ENCODE results near the gene EPHX1.

Gene EPHX1

GRCh38 chr1:225766967-225767633 lies 42.8 kb upstream of the EPHX1 start:
- peak overlapping the region; percentile 37 for H3K27ac ChIP-seq
- TF ChIP-seq ZFX (IDR thresholded peaks at IDR 0.05; ENCODE audit: borderline replicate concordance) (no peak), CTCF (IDR thresholded peaks at IDR 0.05) (no peak)

GRCh38 chr1:225767634-225768540 lies 42.0 kb upstream of the EPHX1 start:
- peak overlapping the region; percentile 37 for H3K27ac ChIP-seq

GRCh38 chr1:225768662-225769426 lies 41.1 kb upstream of the EPHX1 start:
- TF ChIP-seq CTCF (IDR thresholded peaks at IDR 0.05), result no peak
- no peak for TF ChIP-seq ZFX (IDR thresholded peaks at IDR 0.05; ENCODE audit: borderline replicate concordance)
- 0 out of 2 replicates have a peak overlapping the region, but pooled peaks have one; percentile 8 for H3K27ac ChIP-seq

More at GRCh38 chr1:225767634-225768540, 42.0 kb upstream of the EPHX1 start:
- TF ChIP-seq ZFX (IDR thresholded peaks at IDR 0.05; ENCODE audit: borderline replicate concordance), result no peak
- no peak for TF ChIP-seq CTCF (IDR thresholded peaks at IDR 0.05)

- no peak overlapping the region for H3K27ac ChIP-seq
- TF ChIP-seq ZFX (IDR thresholded peaks at IDR 0.05; ENCODE audit: borderline replicate concordance) (no peak), CTCF (IDR thresholded peaks at IDR 0.05) (no peak)
Observed at GRCh38 chr1:225769687-225770086, 40.2 kb upstream of the EPHX1 start.

GRCh38 chr1:225770561-225771248 lies 39.2 kb upstream of the EPHX1 start:
- TF ChIP-seq CTCF (IDR thresholded peaks at IDR 0.05), result no peak
- no peak for TF ChIP-seq ZFX (IDR thresholded peaks at IDR 0.05; ENCODE audit: borderline replicate concordance)
- H3K27ac ChIP-seq, result peak overlapping the region; percentile 97

GRCh38 chr1:225771661-225772322 lies 38.1 kb upstream of the EPHX1 start:
- H3K27ac ChIP-seq, result peak overlapping the region; percentile 97
- no peak for TF ChIP-seq CTCF (IDR thresholded peaks at IDR 0.05)
- TF ChIP-seq ZFX (IDR thresholded peaks at IDR 0.05; ENCODE audit: borderline replicate concordance), result no peak
